ENCODE results near the gene CCDC152. TPM values are rescaled to one million over a fixed set of nuclear protein-coding genes. Genes with fewer than 3 reads are reported as not detected.

CCDC152 gene
- polyA plus RNA-seq, 3 donors, result 0.09 to 0.18 (median 0.09) TPM

DNA sequence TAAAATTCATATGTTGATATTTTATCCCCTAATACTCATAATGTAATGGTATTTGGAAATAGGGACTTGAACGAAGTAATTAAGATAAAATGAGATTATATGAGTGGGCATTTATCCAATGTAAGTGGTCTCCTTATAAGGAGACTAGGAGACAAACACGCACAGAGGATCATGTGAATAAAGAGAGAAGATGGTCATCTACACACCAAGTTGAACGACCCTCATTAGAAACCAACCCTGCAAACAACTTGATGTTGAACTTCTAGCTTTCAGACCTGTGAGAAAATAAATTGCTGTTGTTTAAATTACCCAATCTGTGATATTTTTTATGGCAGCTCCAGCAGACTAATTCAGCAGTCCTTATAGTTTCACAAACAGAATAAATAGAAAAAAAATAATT, 82.6 kb downstream of the CCDC152 start:
- H3K27me3 Mint-ChIP-seq (ENCODE audit: low read depth in 3 of 3), result no peaks in the 10 kb centered on the region
- Histone ChIP-seq H4K20me1 (ENCODE audit: insufficient read depth, low read length) (no peaks in the 10 kb centered on the region), H3K27ac (ENCODE audit: low read depth in 1 of 2, low read length in 2 of 2) (no peak overlapping the region), H3K4me1 (ENCODE audit: control insufficient read depth in 1 of 2, insufficient read depth in 2 of 2, low read length in 2 of 2) (peaks cover 4 to 5% of the 10 kb centered on the region in 2 donors), H3K27me3 (ENCODE audit: control insufficient read depth in 2 of 2, insufficient read depth in 2 of 2, low read length in 2 of 2) (no peaks in the 10 kb centered on the region), H3K4me3 (replicated peaks in 1 of 3; ENCODE audit: low read depth in 2 of 3, low read length in 3 of 3) (no peak overlapping the region), H2AFZ (ENCODE audit: insufficient read depth, low read depth, low read length, poor library complexity, severe bottlenecking) (no peak overlapping the region), H3K9ac (ENCODE audit: insufficient read depth, low read length, poor library complexity, severe bottlenecking) (no peak overlapping the region), H3K36me3 (replicated peaks in 1 of 2; ENCODE audit: control insufficient read depth in 1 of 2, insufficient read depth in 2 of 2, low read length in 2 of 2) (no peaks in the 10 kb centered on the region), H3K79me2 (ENCODE audit: insufficient read depth, low read length) (no peaks in the 10 kb centered on the region), H3K4me2 (replicated peaks; ENCODE audit: extremely low read depth, low read length, poor library complexity, severe bottlenecking) (no peak overlapping the region), H3K9me3 (replicated peaks in 1 of 2; ENCODE audit: control insufficient read depth in 1 of 2, insufficient read depth in 1 of 2, low read length in 2 of 2) (peaks cover 4 to 8% of the 10 kb centered on the region in 2 donors)
- no peak for TF ChIP-seq CTCF (IDR thresholded peaks at IDR 0.05)
- no peak overlapping the region for H3K4me3 Mint-ChIP-seq
- H3K27ac Mint-ChIP-seq, result no peak overlapping the region
- no peak for DNase-seq
- H3K9me3 Mint-ChIP-seq, result peaks cover 9 to 24% (median 13%) of the 10 kb centered on the region in 7 donors
- H3K36me3 Mint-ChIP-seq, result no peaks in the 10 kb centered on the region
- intact Hi-C loops (cut with micrococcal nuclease), result no loop called here
- no CpG with 5 or more reads among the region's 3 CpGs for WGBS (ENCODE audit: insufficient coverage)
- H3K4me1 Mint-ChIP-seq, result peaks cover 11% of the 10 kb centered on the region

GRCh38 chr5:42840269-42840668, 83.7 kb downstream of the CCDC152 start:
- H4K20me1 ChIP-seq (ENCODE audit: insufficient read depth, low read length), result no peaks in the 10 kb centered on the region
- Mint-ChIP-seq H3K9me3 (peaks cover 5 to 20% (median 14%) of the 10 kb centered on the region in 7 donors), H3K36me3 (no peaks in the 10 kb centered on the region), H3K4me1 (peaks cover 11% of the 10 kb centered on the region), H3K4me3 (peak overlapping the region in 1 of 2 donors; percentile 54), H3K27me3 (ENCODE audit: low read depth in 3 of 3) (no peaks in the 10 kb centered on the region), H3K27ac (no peak overlapping the region)
- H3K79me2 ChIP-seq (ENCODE audit: insufficient read depth, low read length), result no peaks in the 10 kb centered on the region
- WGBS (ENCODE audit: insufficient coverage), result 0% methylated on average over 5 of the region's 6 CpGs
- DNase-seq, result no peak
- no peak for TF ChIP-seq CTCF (IDR thresholded peaks at IDR 0.05)
- H2AFZ ChIP-seq (ENCODE audit: insufficient read depth, low read depth, low read length, poor library complexity, severe bottlenecking), result peak overlapping the region; percentile 58
- peaks cover 4 to 8% of the 10 kb centered on the region in 2 donors for H3K9me3 ChIP-seq (replicated peaks in 1 of 2; ENCODE audit: control insufficient read depth in 1 of 2, insufficient read depth in 1 of 2, low read length in 2 of 2)
- peaks cover 4 to 5% of the 10 kb centered on the region in 2 donors for H3K4me1 ChIP-seq (ENCODE audit: control insufficient read depth in 1 of 2, insufficient read depth in 2 of 2, low read length in 2 of 2)
- H3K36me3 ChIP-seq (replicated peaks in 1 of 2; ENCODE audit: control insufficient read depth in 1 of 2, insufficient read depth in 2 of 2, low read length in 2 of 2), result no peaks in the 10 kb centered on the region
- intact Hi-C loops (cut with micrococcal nuclease), result no loop called here
- H3K27me3 ChIP-seq (ENCODE audit: control insufficient read depth in 2 of 2, insufficient read depth in 2 of 2, low read length in 2 of 2), result no peaks in the 10 kb centered on the region
- no peak overlapping the region for H3K9ac ChIP-seq (ENCODE audit: insufficient read depth, low read length, poor library complexity, severe bottlenecking)
- no peak overlapping the region for H3K4me3 ChIP-seq (replicated peaks in 1 of 3; ENCODE audit: low read depth in 2 of 3, low read length in 3 of 3)
- peak overlapping the region; percentile 1 for H3K4me2 ChIP-seq (replicated peaks; ENCODE audit: extremely low read depth, low read length, poor library complexity, severe bottlenecking)
- no peak overlapping the region for H3K27ac ChIP-seq (ENCODE audit: low read depth in 1 of 2, low read length in 2 of 2)

Data from CD14-positive monocyte (primary cell).